Colonic mucosa (tissue), 4 donors: ENCODE results near the gene ZNF506. TPM values are rescaled to one million over a fixed set of nuclear protein-coding genes. Genes with fewer than 3 reads are reported as not detected.
"Not testable (repeated sequence)": the region's sequence is repeated elsewhere in the genome, so short reads cannot be mapped to it uniquely, and the experiment has no call there.

ENCODE experiments used
- DNase-seq: peaks from one replicate; pipeline ENCODE4 v3.0.0-alpha.2; 2020
- H3K27ac ChIP-seq: fragments of 200-600 bp; one replicate; pipeline ENCODE4 v1.8.0; 2021
- H3K27me3 ChIP-seq: fragments of 200-600 bp; one replicate; pipeline ENCODE4 v1.8.0; 2021
- H3K36me3 ChIP-seq: fragments of 200-600 bp; one replicate; pipeline ENCODE4 v1.8.0; 2021
- H3K4me1 ChIP-seq: fragments of 200-600 bp; one replicate; pipeline ENCODE4 v1.8.0; 2021; ENCODE audit warnings: mild to moderate bottlenecking
- H3K4me3 ChIP-seq: fragments of 200-600 bp; one replicate; pipeline ENCODE4 v1.8.0; 2021
- H3K9ac ChIP-seq, 2 donors: one replicate each; pipeline ENCODE4 v1.7.0; 2013; ENCODE audit warnings: control low read depth in 2 of 2, low read depth in 2 of 2, low read length in 2 of 2
- H3K9me3 ChIP-seq: fragments of 200-600 bp; one replicate; pipeline ENCODE4 v1.8.0; 2021
- CTCF ChIP-seq: fragments of 200-600 bp; IDR thresholded peaks from one replicate; pipeline ENCODE4 v1.8.0; 2022; ENCODE audit warnings: antibody characterized with exemption, mild to moderate bottlenecking
- intact Hi-C: fragments of 100-400 bp; cut with DNase I; formaldehyde crosslinking; loops from one replicate; pipeline ENCODE4 v1.14.1; 2022
- total RNA-seq, 2 donors: library from RNA; stranded (reverse); fragmentation: NEBNext Ultra II Directional in 1 of 2; extraction: Animal tissue kit (Norgen Biotek cat#: 25700) in 1 of 2; gene quantifications; one replicate each; pipeline ENCODE4 v1.2.1, GENCODE V29; 2021
- donor health status: healthy.
- donor health status: DM: no; HTN: no; CAD: no.
- donor health status: DM: no; HTN: no; CAD: no.

ZNF506 gene
- total RNA-seq, 2 donors from 2014 or later = 15.3 to 18.7 TPM

GRCh38 chr19:19858751-19859150 lies 37.2 kb upstream of the ZNF506 start:
- intact Hi-C loops = no loop called here
- H3K27ac ChIP-seq = no peak overlapping the region
- no peaks in the 10 kb centered on the region for H3K9me3 ChIP-seq
- no peaks in the 10 kb centered on the region for H3K4me1 ChIP-seq
- no peak overlapping the region for H3K9ac ChIP-seq
- H3K36me3 ChIP-seq = no peaks in the 10 kb centered on the region
- no peak for DNase-seq
- H3K4me3 ChIP-seq = no peak overlapping the region
- no peak for TF ChIP-seq CTCF
- no peaks in the 10 kb centered on the region for H3K27me3 ChIP-seq

GRCh38 chr19:19851740-19852139 lies 30.2 kb upstream of the ZNF506 start:
- H3K4me3 ChIP-seq, intact Hi-C loops, H3K4me1 ChIP-seq, H3K9ac ChIP-seq, H3K27ac ChIP-seq, H3K36me3 ChIP-seq, DNase-seq, H3K9me3 ChIP-seq, H3K27me3 ChIP-seq: not testable (repeated sequence)

GRCh38 chr19:19849056-19849455 lies 27.5 kb upstream of the ZNF506 start:
- no peak overlapping the region for H3K4me3 ChIP-seq
- no peak for DNase-seq
- no peaks in the 10 kb centered on the region for H3K36me3 ChIP-seq
- no peak overlapping the region for H3K9ac ChIP-seq
- H3K4me1 ChIP-seq = no peaks in the 10 kb centered on the region
- no peak overlapping the region for H3K27ac ChIP-seq
- TF ChIP-seq CTCF = no peak
- no peaks in the 10 kb centered on the region for H3K9me3 ChIP-seq
- intact Hi-C loops = no loop called here
- H3K27me3 ChIP-seq = no peaks in the 10 kb centered on the region

DNA sequence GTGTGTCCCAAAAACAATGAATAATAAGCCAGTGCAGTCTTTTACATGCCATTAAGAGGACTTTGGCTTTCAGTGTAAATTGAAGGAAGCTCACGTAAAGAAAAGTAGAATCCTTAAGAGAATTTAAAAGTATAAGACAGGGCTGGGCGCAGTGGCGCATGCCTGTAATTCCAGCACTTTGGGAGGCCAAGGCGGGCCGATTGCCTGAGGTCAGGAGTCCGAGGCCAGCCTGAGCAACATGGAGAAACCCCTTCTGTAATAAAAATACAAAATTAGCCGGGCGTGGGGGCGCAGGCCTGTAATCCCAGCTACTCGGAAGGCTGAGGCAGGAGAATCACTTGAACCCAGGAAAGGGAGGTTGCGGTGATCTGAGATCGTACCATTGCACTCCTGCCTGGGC lies 26.2 kb upstream of the ZNF506 start:
- DNase-seq = no peak
- H3K27ac ChIP-seq = no peak overlapping the region
- no peak overlapping the region for H3K4me3 ChIP-seq
- no peaks in the 10 kb centered on the region for H3K27me3 ChIP-seq
- TF ChIP-seq CTCF = no peak
- no peaks in the 10 kb centered on the region for H3K36me3 ChIP-seq
- H3K9ac ChIP-seq = no peak overlapping the region
- no peaks in the 10 kb centered on the region for H3K4me1 ChIP-seq
- intact Hi-C loops = no loop called here
- H3K9me3 ChIP-seq = no peaks in the 10 kb centered on the region

GRCh38 chr19:19835560-19836038 lies 14.0 kb upstream of the ZNF506 start:
- H3K4me3 ChIP-seq = no peak overlapping the region
- H3K36me3 ChIP-seq = no peaks in the 10 kb centered on the region
- intact Hi-C loops = no loop called here
- peaks cover 13% of the 10 kb centered on the region for H3K9me3 ChIP-seq
- H3K9ac ChIP-seq = no peak overlapping the region
- no peak for DNase-seq
- no peaks in the 10 kb centered on the region for H3K27me3 ChIP-seq
- H3K27ac ChIP-seq = no peak overlapping the region
- no peaks in the 10 kb centered on the region for H3K4me1 ChIP-seq
- no peak for TF ChIP-seq CTCF

DNA sequence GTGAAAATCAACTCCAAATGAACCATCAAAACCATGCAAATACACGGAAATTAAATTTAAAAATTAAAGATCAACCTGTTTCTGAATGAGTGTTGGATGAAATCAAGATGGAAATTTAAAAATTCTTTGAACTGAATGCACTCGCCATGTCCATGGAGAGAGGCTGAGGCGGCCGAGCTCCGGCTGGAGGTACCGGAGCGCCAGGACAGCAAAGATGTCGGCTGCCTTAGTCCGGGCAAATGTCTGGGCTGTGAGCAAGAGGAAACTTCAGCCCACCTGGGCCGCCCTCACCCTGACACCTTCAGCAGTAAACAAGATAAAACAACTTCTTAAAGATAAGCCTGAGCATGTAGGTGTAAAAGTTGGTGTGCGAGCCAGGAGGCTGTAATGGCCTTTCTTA lies 5.3 kb upstream of the ZNF506 start:
- H3K9ac ChIP-seq = no peak overlapping the region
- intact Hi-C loops = no loop called here
- no peaks in the 10 kb centered on the region for H3K36me3 ChIP-seq
- no peak for TF ChIP-seq CTCF
- H3K9me3 ChIP-seq = no peaks in the 10 kb centered on the region
- H3K4me1 ChIP-seq = no peaks in the 10 kb centered on the region
- no peaks in the 10 kb centered on the region for H3K27me3 ChIP-seq
- H3K27ac ChIP-seq = no peak overlapping the region
- no peak overlapping the region for H3K4me3 ChIP-seq
- no peak for DNase-seq
